CD4-positive, alpha-beta T cell treated with Interleukin-1 beta for 1 hour (primary cell): Measurements from ENCODE around the gene MIER3.
"Not testable (repeated sequence)": the region's sequence is repeated elsewhere in the genome, so short reads cannot be mapped to it uniquely, and the experiment has no call there.

Source experiments
- DNase-seq, 2 donors: peaks; one replicate each; pipeline ENCODE4 v3.0.0-alpha.2; 2020 to 2022

The MIER3 gene

GRCh38 chr5:56951946-56952691 is at the start of gene MIER3:
MIER3 (minus strand) TSS chr5:56952123; CDS start chr5:56952102, 21 bp downstream.
- DNase-seq = peak; percentile 76 to 82

- no peak for DNase-seq
These were observed 43.7 kb upstream of the MIER3 start for GRCh38 chr5:56995596-56995995.

- DNase-seq = no peak
These were observed 41.3 kb upstream of the MIER3 start for GRCh38 chr5:56993241-56993640.

GRCh38 chr5:56989676-56990075 is 37.8 kb upstream of the MIER3 start:
- DNase-seq = no peak

GRCh38 chr5:56988490-56988889 is 36.6 kb upstream of the MIER3 start:
- DNase-seq = no peak

- DNase-seq = no peak
These were observed 35.2 kb upstream of the MIER3 start for GRCh38 chr5:56987171-56987570.

GRCh38 chr5:56986626-56986947 is 34.7 kb upstream of the MIER3 start:
- DNase-seq = no peak

GRCh38 chr5:56985936-56986625 is 34.2 kb upstream of the MIER3 start:
- DNase-seq = no peak

GRCh38 chr5:56984445-56984844 is 32.5 kb upstream of the MIER3 start:
- DNase-seq = peak in 1 of 2 donors; percentile 2

GRCh38 chr5:56983593-56984361 is 31.9 kb upstream of the MIER3 start:
- DNase-seq = no peak

GRCh38 chr5:56981548-56982315 is 29.8 kb upstream of the MIER3 start:
- no peak for DNase-seq

- no peak for DNase-seq
These were observed 28.0 kb upstream of the MIER3 start for GRCh38 chr5:56979968-56980367.

- DNase-seq = not testable (repeated sequence)
These were observed 27.6 kb upstream of the MIER3 start for GRCh38 chr5:56979526-56979925.

- no peak for DNase-seq
These were observed 25.9 kb upstream of the MIER3 start for GRCh38 chr5:56977822-56978221.

GRCh38 chr5:56977021-56977420 is 25.1 kb upstream of the MIER3 start:
- no peak for DNase-seq

- no peak for DNase-seq
These were observed 22.3 kb upstream of the MIER3 start for GRCh38 chr5:56974241-56974640.

GRCh38 chr5:56973473-56973872 is 21.6 kb upstream of the MIER3 start:
- no peak for DNase-seq

GRCh38 chr5:56971275-56971674 is 19.4 kb upstream of the MIER3 start:
- DNase-seq = no peak

GRCh38 chr5:56964173-56964572 is 12.2 kb upstream of the MIER3 start:
- DNase-seq = no peak

- DNase-seq = no peak
These were observed 11.3 kb upstream of the MIER3 start for GRCh38 chr5:56963246-56963645.

- no peak for DNase-seq
These were observed 10.4 kb upstream of the MIER3 start for GRCh38 chr5:56962286-56962685.

GRCh38 chr5:56961746-56962145 is 9.8 kb upstream of the MIER3 start:
- DNase-seq = no peak

GRCh38 chr5:56959326-56959725 is 7.4 kb upstream of the MIER3 start:
- no peak for DNase-seq
